ENCODE measurements around the gene TRIM21.

TRIM21 gene

GRCh38 chr11:4393209-4393857 is at the start of gene TRIM21:
TRIM21 (minus strand) TSS chr11:4393702; CDS start chr11:4390409, 3,293 bp downstream.
- H3K4me1 Mint-ChIP-seq: peaks cover 16% of the 10 kb centered on the region
- TF ChIP-seq, protein P1, sequence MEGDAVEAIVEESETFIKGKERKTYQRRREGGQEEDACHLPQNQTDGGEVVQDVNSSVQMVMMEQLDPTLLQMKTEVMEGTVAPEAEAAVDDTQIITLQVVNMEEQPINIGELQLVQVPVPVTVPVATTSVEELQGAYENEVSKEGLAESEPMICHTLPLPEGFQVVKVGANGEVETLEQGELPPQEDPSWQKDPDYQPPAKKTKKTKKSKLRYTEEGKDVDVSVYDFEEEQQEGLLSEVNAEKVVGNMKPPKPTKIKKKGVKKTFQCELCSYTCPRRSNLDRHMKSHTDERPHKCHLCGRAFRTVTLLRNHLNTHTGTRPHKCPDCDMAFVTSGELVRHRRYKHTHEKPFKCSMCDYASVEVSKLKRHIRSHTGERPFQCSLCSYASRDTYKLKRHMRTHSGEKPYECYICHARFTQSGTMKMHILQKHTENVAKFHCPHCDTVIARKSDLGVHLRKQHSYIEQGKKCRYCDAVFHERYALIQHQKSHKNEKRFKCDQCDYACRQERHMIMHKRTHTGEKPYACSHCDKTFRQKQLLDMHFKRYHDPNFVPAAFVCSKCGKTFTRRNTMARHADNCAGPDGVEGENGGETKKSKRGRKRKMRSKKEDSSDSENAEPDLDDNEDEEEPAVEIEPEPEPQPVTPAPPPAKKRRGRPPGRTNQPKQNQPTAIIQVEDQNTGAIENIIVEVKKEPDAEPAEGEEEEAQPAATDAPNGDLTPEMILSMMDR (IDR thresholded peaks at IDR 0.05): no peak
- no peak within 1 kb of the TSS for H3K27ac Mint-ChIP-seq
- H3K9me3 Mint-ChIP-seq: peaks cover 46% of the 10 kb centered on the region
- H3K36me3 Mint-ChIP-seq (ENCODE audit: low read depth): peaks cover 44% of the 10 kb centered on the region
- peaks cover 18% of the 10 kb centered on the region for H3K27me3 Mint-ChIP-seq (ENCODE audit: low read depth, poor library complexity)
- peak; percentile 80 for DNase-seq
- peak within 1 kb of the TSS; percentile 91 for H3K4me3 Mint-ChIP-seq

- Mint-ChIP-seq H3K4me3 (no peak overlapping the region), H3K27me3 (ENCODE audit: low read depth, poor library complexity) (no peaks in the 10 kb centered on the region), H3K9me3 (peaks cover 8% of the 10 kb centered on the region), H3K27ac (no peak overlapping the region), H3K36me3 (ENCODE audit: low read depth) (no peaks in the 10 kb centered on the region), H3K4me1 (no peaks in the 10 kb centered on the region)
- TF ChIP-seq, protein P1 (IDR thresholded peaks at IDR 0.05): no peak
- no peak for DNase-seq
Observed at GRCh38 chr11:4441515-4441914, 48.0 kb upstream of the TRIM21 start.

DNA sequence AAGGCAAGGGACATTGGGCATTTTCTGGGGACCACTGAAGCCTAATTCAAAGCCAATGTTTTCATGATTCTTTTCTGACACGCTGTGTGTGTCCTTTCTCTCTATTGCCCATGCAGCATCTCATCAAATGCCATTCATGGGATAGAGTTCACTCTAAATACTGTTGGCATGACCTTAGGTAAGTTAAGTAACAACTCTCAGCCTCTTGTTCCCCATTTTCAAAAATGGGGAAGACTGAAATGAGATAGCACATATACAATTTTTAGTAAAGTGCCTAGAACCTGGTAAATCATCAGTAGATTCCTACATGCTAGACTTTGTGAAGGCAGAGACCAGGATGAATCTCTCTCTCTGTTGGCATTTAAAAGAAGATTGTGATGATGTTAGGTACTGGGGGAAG is 42.9 kb upstream of the TRIM21 start:
- Mint-ChIP-seq H3K9me3 (peaks cover 8% of the 10 kb centered on the region), H3K27ac (no peak overlapping the region), H3K4me1 (no peaks in the 10 kb centered on the region), H3K36me3 (ENCODE audit: low read depth) (no peaks in the 10 kb centered on the region), H3K4me3 (no peak overlapping the region), H3K27me3 (ENCODE audit: low read depth, poor library complexity) (peaks cover 12% of the 10 kb centered on the region)
- DNase-seq: no peak
- TF ChIP-seq, protein P1 (IDR thresholded peaks at IDR 0.05): no peak

DNA sequence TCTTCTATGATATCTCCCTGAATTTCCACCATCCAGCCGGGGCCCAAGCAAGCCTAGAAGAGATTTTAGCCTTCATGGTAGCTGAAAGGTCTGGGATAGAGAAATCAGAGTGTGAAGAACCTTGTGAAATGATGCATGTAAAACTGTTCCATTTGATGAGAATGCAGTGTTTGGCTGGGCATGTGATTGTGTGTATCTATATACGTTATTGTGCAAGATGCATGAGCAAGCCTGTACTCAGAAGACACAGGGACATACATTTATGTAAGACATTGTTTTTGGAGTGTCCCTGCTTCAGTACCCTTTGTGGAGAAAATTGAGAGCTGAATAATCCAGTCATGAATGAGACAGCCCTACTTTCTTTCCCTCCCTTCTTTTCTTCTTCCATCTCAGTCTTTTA is 40.4 kb upstream of the TRIM21 start:
- TF ChIP-seq, protein P1 (IDR thresholded peaks at IDR 0.05): no peak
- Mint-ChIP-seq H3K4me1 (no peaks in the 10 kb centered on the region), H3K36me3 (ENCODE audit: low read depth) (no peaks in the 10 kb centered on the region), H3K27ac (no peak overlapping the region), H3K4me3 (no peak overlapping the region), H3K9me3 (peaks cover 4% of the 10 kb centered on the region), H3K27me3 (ENCODE audit: low read depth, poor library complexity) (peaks cover 18% of the 10 kb centered on the region)
- DNase-seq: no peak

GRCh38 chr11:4430051-4430450 is 36.5 kb upstream of the TRIM21 start:
- H3K4me3 Mint-ChIP-seq: no peak overlapping the region
- DNase-seq: no peak
- no peaks in the 10 kb centered on the region for H3K4me1 Mint-ChIP-seq
- no peaks in the 10 kb centered on the region for H3K9me3 Mint-ChIP-seq
- TF ChIP-seq, protein P1 (IDR thresholded peaks at IDR 0.05): no peak
- no peaks in the 10 kb centered on the region for H3K36me3 Mint-ChIP-seq (ENCODE audit: low read depth)
- H3K27me3 Mint-ChIP-seq (ENCODE audit: low read depth, poor library complexity): peaks cover 15% of the 10 kb centered on the region
- no peak overlapping the region for H3K27ac Mint-ChIP-seq

DNA sequence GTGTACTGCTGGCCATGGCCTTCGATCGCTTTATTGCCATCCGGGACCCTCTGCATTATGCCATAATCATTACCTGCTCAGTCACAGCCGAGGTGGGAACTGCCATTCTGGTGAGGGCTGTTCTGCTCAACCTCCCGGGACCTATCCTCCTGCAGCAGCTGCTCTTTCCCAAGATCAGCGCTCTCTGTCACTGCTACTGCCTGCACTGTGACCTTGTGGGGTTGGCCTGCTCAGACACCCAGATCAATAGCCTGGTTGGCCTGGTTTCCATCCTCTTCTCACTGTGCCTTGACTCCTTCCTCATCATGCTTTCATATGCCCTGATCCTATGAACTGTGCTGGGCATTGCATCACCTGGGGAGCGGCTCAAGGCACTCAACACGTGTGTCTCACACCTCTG is 24.9 kb upstream of the TRIM21 start:
- no peak for DNase-seq
- Mint-ChIP-seq H3K4me3 (no peak overlapping the region), H3K9me3 (no peaks in the 10 kb centered on the region), H3K4me1 (peaks cover 5% of the 10 kb centered on the region), H3K27me3 (ENCODE audit: low read depth, poor library complexity) (peaks cover 10% of the 10 kb centered on the region), H3K36me3 (ENCODE audit: low read depth) (no peaks in the 10 kb centered on the region), H3K27ac (peak overlapping the region; percentile 3)
- TF ChIP-seq, protein P1 (IDR thresholded peaks at IDR 0.05): no peak

All from nephron progenitor cell (in vitro differentiated cells).